GM18517 (cell line): Measurements from ENCODE around the gene ABCC1.
"Not testable (repeated sequence)": the region's sequence is repeated elsewhere in the genome, so short reads cannot be mapped to it uniquely, and the experiment has no call there.

Experiments
- ATAC-seq: cut with Tn5 transposase; IDR thresholded peaks from one replicate; pipeline ENCODE4 v1.9.1; 2021; ENCODE audit warnings: mild to moderate bottlenecking, moderate library complexity; ENCODE audit not compliant: unreplicated experiment

ABCC1 gene

DNA sequence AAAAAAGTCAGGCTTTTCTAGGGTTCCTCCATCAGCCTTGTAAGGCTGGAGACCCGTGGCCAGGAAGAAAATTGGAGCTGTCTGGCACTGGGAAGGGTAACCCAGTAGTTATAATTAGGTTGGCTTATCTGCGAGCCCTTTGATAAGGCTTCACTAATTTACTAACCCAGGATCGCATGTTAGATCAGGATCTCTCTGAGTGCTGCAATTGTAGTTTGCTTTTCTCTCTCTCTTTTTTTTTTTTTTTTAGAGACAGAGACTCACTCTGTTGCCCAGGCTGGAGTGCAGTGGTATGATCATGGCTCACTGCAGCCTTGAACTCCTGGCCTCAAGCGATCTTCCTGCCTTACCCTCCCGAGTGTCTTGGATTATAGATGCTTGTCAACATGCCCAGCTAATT lies 17.0 kb downstream of the ABCC1 start:
- no peak for ATAC-seq

DNA sequence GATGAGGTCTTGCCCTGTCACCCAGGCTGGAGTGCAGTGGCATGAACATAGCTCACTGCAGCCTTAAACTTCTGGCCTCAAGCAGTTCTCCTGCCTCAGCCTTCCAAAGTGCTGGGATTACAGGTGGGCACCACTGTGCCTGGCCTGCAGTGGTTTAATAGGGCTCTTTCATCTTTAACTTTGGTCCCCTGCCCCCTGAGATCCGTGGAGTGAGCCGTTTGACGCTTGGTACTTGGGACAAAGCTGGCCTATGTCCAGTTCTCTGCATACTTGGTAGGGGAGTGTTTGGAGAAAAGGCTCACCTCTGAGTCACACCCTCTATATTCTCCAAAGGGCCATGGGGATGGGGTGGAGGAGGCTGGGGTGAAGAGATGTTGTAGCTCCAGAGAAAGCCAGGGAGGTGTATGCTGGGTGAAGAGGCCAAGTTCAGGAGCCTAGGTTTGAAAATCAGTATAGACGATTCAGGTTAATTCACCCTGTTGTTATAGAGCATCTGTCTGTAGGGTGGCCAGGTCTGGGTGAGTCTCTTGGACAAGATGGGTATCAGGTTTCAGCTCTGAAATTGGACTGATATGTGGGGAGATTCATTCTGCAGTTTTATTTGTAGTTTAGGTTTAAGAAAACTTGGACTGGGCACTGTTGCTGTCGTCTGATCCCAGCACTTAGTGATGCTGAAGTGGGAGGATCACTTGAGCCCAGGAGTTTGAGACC lies 17.6 kb downstream of the ABCC1 start:
- ATAC-seq = no peak

DNA sequence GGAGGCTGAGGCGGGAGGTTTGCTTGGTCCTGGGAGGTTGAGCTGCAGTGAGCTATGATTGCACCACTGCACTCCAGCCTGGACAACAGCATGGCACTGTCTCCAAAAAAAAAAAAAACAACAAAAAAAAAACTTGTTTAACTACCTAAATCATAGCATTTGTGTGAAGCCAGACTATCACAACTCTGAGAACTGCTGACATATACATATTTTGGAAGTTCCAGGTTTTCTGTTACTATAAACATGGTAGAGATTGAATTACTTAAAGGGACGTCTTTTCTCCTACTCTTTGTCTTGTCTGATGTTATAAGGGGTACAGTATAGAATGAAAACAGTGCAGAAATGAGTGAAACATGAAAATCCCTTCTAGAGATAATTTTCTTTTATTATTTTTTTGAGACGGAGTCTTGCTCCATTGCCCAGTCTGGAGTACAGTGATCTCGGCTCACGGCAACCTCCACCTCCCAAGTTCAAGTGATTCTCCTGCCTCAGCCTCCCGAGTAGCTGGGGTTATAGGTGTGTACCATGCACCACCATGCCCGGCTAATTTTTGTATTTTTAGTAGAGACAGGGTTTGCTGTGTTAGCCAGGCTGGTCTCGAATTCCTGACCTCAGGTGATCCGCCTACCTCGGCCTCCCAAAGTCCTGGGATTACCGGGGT lies 18.4 kb downstream of the ABCC1 start:
- ATAC-seq = no peak

DNA sequence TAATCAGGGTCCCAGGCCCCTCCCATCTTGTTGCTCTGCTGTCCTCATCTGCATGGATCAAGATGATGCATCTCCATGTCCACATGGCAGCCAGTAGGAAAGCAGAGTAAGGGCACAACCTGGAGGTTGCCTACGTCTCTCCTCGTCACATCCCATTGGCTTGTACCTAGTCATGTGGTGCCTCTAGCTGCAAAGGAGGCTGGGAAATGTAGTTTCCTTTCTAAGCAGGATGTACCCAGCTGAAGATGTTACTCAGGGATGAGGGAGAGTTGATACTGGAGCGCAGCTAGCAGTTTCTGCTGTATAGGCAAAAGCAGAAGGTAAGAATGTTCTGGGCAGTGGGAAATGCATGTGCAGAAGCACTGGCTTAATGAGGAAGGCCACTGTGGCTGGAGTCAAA lies 20.8 kb downstream of the ABCC1 start:
- no peak for ATAC-seq

DNA sequence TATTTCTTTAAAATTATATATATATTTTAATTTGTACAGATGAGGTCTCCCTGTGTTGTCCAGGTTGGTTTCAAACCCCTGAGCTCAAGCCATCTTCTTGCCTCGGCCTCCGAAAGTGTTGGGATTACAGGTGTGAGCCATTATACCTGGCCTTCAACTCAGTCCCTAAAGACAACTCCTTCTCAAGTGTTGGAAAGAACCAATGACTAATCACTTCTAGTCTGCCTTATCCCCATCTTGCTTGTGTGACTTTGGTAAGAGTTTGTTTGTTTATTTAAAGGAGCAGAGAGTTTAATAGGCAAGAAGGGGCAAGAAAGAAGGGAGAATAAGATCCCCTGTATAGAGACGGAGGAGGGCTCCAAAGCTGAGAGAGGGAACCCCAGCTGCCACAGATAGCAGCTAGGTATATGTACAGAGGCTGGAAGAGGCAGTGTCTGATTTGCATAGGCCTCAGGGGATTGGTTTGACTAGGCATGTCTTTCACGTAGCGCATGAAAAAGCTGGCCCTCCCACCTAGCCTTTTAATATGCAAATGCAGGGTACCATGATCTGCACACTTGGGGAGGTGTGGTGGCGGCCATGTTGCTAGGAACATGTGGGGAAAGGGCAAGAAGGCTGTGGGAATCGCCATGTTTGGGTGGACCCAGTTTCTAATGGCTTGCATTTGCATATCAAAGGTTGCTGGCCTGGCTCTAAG lies 21.5 kb downstream of the ABCC1 start:
- ATAC-seq = no peak

DNA sequence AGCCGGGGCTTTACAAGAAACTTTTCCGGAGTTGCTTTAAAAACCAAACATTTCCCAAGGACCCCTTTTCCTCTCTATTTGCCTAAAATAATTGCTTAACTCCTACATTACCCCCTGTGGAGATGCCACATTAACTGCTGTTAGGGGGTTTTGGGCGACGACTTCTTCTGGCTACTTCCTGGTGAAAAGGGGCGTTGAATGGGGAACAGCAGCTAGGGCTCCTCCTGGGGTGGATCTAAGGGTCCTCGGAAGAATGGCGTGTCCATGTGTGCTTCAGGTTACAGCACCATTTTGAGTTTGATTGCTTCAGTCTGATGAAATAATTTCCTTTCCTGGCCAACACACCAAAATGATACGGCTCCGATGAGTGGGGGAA lies 22.0 kb downstream of the ABCC1 start:
- ATAC-seq = no peak

DNA sequence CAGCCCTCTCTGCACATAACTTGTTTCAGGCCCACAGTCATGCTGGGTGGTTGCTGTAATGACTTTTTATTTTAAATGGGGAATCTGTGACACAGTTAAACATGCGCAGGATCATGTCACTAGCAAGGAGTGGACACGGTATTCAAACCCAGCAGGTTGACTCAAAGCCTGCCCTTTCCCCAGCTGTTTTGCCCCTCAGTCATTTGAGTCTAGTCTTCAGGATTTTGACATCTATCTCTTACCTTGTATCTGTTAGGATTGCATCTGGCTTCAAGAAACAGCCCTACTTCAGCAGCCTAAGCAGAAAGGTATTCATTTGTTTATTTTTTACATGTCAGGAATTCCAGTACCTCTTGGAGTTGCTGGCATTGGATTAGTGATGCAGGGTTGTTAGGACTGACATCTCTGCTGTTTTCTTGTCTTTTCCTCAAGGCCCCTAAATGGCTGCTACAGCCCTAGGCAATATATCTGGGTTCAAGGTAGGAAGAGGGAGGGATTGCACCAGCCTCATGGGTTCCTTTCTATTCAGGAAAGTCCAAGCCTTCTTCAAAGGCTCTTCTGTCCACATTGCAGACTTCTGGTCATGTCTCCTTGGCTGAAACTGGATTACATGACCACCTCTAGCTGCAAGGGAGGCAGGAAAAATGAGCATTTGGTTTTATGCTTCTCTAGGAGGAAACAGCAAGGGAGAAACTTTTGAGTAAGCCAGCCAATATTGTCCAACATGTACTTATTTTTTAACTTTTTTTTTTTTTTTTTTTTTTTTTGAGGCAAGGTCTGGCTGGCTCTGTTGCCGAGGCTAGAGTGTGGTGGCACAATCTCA lies 22.8 kb downstream of the ABCC1 start:
- ATAC-seq = no peak

DNA sequence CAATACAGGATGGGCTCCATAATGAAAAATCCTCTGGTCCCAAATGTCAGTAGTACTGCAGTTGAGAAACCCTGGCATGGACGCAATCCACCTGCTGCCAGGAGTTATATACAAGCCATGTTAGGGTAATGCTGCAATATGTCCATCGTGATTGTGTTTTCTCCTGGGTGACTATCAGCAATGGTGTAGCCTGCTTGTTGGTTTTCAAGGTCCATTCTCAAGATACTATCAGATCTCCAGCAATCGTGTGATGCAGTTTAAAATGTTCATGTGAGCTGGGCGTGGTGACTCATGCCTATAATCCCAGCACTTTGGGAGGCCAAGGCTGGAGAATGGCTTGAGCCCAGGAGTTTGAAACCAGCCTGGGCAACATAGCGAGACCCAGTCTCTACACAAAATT lies 24.0 kb downstream of the ABCC1 start:
- ATAC-seq = no peak

DNA sequence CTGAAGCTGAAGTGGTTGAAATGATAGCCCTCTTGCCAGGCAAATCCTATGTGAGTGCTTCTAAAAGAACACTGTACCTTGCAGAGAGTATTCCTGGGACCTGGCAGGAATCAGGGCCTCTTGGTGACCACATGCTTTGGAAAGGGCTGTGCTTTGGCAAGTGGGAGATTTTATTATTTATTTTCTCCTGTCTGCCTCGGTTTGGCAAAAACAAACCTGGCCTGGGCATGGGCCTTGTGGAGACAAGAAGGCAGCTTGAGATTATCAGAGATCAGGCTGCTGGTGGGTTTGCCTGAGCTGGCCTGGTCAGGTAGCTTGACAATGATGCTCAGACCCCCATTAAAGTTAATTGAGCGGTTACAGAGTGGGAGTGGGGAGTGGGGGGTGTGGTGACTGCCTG lies 24.6 kb downstream of the ABCC1 start:
- no peak for ATAC-seq

DNA sequence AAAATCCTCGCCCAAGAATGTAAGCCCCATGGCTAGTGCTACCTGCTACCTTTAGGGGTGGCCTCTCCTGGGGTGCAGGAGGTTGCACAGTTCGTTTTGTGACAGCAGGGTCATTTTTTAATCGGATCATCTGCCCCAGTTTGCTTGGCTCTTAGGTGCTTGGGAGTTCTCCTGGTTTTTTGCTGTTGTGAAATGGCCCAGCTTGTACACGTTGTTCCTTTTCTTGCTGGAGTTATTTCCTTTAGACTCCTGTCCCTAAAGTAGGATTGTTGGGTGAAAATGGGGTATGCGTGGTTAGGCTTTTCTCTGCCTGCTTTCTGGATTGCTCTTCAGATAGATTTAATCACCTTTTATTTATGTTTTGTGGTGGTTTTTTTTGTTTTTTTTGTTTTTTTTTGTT lies 25.8 kb downstream of the ABCC1 start:
- no peak for ATAC-seq

DNA sequence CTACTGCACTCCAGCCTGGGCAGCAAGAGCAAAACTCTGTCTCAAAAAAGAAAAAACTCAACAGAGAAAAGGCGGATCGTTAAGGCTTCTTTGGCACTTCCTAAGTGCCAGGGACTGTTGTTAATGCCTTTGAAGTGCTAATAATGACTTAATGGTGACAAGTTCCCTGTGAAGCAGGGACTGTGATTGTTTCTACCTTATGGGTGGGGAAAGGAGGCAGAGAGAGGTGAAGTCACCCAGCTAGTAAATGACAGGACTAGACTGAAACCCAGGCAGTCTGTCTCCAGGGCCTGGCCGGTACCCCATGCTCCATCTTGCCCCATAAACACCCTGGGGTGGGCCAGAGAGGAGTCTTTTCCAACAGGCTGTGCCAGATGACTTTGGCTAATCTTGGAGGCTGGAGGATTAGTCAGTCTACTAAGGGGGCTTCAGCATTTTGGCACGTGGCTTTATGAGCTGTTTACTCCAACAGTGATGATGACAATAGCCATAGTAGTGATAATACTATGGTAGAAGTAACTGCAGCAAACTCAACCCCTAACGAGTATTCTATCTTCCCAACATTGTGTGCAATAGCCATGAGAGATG lies 26.9 kb downstream of the ABCC1 start:
- no peak for ATAC-seq

DNA sequence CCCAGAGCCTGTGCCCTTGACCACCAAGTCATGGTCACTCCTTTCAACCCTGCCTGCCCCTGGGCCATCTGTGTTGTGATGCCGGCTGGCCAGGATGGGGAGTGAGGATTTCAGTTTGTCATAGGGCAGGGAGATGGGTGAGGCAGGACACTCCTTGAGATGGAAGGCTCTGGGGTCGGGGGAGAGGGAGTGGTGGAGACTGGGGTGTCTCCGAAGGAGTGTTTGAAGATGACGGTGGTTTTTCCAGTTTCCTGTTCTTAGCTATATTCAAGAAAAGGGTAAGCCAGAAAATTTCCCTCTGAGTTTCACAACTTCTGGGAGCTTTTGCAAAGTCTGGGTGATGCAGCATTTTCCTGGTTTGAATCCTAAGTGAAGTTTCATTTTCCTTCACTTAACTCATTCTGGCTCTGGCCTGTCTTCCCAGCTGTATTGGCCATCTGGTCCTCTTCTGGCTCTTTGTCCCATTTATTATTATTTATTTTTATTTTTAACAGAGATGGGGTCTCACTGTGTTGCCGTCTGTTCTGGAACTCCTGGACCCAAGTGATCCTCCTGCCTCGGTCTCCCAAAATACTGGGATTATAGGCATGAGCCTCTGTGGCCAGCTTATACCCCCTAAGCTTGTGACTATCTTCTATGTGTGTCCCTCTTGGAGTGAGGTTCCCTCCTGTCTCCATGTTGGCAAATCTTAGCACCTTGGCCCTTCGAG lies 27.7 kb downstream of the ABCC1 start:
- no peak for ATAC-seq

DNA sequence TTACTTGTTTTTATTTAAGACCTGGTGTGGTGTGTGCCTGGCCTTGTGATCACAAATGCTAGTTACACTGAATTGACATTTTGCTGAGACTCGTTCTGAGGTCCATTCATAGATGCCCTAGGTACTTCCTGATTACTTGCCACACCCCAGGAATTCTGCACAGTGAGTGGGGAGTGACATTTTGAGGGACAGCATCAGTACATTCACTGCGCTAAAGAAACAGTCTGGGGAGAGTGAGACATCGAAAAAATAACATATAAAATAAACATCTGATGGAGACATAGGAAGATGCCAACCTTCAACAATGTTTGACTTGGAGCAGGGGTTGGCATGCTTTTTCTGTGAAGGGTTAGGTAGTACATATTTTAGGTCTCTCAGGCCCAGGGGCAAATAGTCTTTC lies 30.4 kb downstream of the ABCC1 start:
- no peak for ATAC-seq

DNA sequence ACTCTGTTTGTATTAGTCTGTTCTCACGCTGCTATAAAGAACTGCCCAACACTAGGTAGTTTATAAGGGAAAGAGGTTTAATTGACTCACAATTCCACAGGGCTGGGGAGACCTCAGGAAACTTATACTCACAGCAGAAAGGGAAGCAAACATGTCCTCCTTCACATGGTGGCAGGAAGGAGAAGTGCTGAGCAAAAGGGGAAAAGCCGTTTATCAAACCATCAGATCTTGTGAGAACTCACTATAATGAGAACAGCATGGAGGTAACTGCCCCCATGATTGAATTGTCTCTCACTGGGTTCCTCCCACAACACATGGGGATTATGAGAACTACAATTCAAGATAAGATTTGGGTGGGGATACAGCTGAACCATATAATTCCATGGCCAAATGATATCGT lies 30.9 kb downstream of the ABCC1 start:
- no peak for ATAC-seq

DNA sequence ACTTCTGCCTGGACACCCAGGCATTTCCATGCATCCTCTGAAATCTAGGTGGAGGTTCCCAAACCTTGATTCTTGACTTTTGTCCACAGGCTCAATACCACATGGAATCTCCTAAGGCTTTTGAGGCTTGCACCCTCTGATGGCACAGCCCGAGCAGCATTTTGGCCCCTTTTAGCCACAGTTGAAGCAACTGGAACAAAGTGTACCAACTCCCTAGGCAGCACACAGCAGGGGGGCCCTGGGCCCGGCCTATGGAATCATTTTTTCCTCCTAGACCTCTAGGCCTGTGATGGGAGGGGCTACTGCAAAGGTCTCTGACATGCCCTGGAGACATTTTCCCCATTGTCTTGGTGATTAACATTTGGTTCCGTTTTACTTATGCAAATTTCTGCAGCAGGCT lies 32.0 kb downstream of the ABCC1 start:
- no peak for ATAC-seq

DNA sequence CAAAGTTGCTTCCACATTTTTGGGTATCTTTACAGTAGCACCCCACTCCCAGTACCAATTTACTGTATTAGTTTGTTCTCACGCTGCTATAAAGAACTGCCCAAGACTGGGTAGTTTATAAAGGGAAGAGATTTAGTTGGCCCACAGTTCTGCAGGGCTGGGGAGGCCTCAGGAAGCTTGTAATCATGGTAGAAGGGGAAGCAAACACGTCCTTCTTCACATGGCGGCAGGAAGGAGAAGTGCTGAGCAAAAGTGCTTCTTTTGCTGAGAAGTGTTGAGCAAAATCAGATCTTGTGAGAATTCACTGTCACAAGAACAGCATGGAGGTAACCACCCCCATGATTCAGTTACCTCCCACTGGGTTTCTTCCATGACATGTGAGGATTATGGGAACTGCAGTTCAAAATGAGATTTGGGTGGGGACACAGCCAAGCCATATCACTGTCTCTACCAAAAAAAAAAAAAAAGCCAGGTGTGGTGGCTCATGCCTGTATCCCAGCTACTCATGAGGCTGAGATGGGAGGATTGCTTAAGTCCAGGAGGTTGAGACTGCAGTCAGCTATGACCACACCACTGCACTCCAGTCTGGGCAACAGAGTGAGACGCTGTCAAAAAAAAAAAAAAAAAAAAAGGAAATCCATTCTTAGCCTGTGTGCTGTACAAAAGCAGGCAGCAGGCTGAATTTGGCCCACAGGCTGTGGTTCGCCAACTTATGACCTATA lies 32.9 kb downstream of the ABCC1 start:
- not testable (repeated sequence) for ATAC-seq

DNA sequence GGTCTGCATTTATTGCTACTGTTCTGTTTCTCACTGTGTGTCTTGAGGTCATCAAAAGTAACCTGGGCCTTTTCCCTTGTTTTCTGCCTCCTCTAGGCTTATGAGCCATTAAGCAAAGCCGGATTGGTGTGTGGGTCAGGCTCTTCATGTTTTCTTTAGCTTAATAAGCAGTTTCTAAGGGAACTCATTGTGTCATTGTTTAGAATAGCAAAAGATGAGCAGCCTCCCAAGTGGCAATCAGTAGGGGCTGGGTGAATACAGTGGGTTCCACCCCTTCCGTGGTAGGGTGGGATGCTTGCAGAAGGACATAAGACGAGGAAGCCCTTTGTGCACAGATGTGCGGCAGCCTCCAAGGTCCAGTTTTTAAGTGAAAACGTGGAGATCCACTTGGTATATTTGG lies 34.5 kb downstream of the ABCC1 start:
- ATAC-seq = no peak

DNA sequence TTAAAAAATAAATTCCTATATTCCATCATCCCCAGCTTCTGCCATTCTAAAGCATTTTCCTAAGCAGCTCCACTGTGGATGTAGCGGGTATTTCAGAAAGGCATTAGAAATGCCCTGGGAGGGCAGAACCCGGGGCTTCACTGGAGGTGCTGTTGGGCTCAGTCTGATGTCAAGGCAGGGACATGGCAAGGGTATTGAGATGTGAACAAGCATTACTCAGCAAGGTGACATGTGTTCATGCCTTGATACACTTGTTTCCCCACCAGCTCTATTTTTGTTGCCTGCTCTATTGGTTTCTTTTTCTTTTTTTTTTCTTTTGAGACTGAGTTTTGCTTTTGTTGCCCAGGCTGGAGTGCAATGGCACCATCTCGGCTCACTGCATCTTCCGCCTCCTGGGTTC lies 35.7 kb downstream of the ABCC1 start:
- no peak for ATAC-seq

DNA sequence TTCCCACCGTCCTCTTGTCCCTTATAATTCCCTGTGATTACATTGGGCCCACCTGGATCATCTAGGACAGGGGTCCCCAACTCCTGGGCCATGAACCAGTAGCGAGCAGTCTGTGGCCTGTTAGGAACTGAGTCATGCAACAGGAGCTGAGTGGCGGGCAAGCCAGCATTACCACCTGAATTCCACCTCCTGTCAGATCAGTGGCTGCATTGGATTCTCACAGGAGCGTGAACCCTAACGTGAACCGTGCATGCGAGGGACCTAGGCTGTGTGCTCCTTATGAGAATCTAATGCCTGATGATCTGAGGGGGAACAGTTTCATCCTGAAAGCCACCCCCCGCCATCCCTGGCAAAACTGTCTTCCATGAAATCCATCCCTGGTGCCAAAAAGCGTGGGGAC lies 36.8 kb downstream of the ABCC1 start:
- no peak for ATAC-seq
